ENCODE measurements around the gene MTFR1L. TPM values are rescaled to one million over a fixed set of nuclear protein-coding genes. Genes with fewer than 3 reads are reported as not detected.

The MTFR1L gene
- total RNA-seq, 2 donors from 2014 or later: 42.6 to 43.9 TPM

DNA sequence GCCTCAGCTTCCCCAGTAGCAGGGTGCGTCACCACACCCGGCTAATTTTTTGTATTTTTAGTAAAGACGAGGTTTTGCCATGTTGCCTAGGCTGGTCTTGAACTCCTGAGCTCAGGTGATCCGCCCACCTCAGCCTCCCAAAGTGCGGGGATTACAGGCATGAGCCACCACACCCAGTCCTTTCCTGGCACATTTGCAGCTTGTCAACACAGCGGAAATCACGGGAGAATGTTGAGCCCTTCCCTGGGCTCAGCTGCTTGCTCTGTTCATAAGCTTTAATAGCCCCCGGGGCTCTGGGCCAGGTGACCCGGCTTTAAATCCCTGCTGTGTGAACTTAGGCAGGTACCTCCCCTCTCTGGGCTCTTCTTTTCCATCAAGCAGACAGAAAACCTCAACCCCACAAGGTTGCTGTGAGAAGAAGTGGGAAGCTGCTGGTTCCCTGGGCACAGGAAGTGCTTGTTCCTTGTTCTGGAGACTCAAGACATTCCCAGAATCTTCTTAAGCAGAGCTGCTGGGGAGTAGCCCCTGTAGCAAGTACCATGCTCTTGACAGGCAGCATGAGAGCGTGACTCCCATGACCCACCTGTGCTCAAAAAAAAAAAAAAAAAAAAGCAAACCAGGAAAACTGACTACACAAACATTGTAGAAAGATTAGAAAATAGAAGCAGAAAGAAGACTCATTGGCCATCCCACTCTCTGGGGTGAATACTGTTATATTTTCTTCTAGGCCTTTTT is 34.3 kb upstream of the MTFR1L start:
- DNase-seq (ENCODE audit: low spot score in 2 of 2) (no peak), ATAC-seq (no peak)
- Mint-ChIP-seq H3K36me3 (peaks cover 0 to 4% of the 10 kb centered on the region in 2 donors), H3K9me3 (no peaks in the 10 kb centered on the region), H3K27ac (no peak overlapping the region)

- ATAC-seq: peak; percentile 40 to 44
- peak overlapping the region in 1 of 2 donors; percentile 61 for H3K27ac Mint-ChIP-seq
- H3K9me3 Mint-ChIP-seq: no peaks in the 10 kb centered on the region
- H3K36me3 Mint-ChIP-seq: peaks cover 0 to 4% of the 10 kb centered on the region in 2 donors
- no peak for DNase-seq (ENCODE audit: low spot score in 2 of 2)
These were observed 32.6 kb upstream of the MTFR1L start for GRCh38 chr1:25786887-25787759.

- DNase-seq (ENCODE audit: low spot score in 2 of 2) (no peak), ATAC-seq (no peak)
- Mint-ChIP-seq H3K27ac (no peak overlapping the region), H3K9me3 (no peaks in the 10 kb centered on the region), H3K36me3 (peaks cover 0 to 4% of the 10 kb centered on the region in 2 donors)
These were observed 32.0 kb upstream of the MTFR1L start for GRCh38 chr1:25787760-25788166.

GRCh38 chr1:25790472-25790871 is 29.3 kb upstream of the MTFR1L start:
- H3K9me3 Mint-ChIP-seq: peaks cover 0 to 5% of the 10 kb centered on the region in 2 donors
- H3K27ac Mint-ChIP-seq: peak overlapping the region in 1 of 2 donors; percentile 92
- H3K36me3 Mint-ChIP-seq: peaks cover 0 to 8% of the 10 kb centered on the region in 2 donors
- no peak for DNase-seq (ENCODE audit: low spot score in 2 of 2)
- ATAC-seq: no peak

- H3K27ac Mint-ChIP-seq: no peak overlapping the region
- peaks cover 0 to 8% of the 10 kb centered on the region in 2 donors for H3K36me3 Mint-ChIP-seq
- ATAC-seq: no peak
These were observed 27.6 kb upstream of the MTFR1L start for GRCh38 chr1:25792115-25792514.

DNA sequence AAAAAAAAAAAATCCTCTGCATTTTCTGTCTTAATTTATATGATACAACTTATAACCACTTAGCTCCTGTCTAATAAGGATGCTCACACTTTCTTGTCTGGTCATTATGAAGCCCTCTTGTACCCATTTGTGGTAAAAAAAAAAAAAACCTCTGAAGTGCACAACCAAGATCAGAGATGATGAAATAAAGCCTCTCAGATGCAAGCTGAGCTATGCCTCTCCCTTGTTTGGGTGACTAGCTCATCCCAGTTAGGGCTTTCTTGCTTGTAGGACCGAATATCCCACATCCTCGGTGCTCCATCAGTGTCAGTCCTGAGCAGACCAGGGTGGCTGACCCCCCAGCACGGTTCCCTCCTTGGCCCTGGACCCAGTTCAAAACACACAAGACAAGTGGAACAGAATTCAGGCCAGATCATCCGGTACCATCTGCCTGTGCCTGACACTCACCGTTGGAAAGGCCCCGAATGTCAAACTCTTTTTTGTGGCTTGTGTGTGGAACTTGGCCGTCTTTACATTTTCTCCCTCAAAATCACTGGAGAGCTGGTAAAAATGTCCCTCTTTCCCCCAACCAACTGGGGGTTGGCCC is 26.1 kb upstream of the MTFR1L start:
- ATAC-seq (no peak), DNase-seq (ENCODE audit: low spot score in 2 of 2) (no peak)
- Mint-ChIP-seq H3K9me3 (peaks cover 0 to 5% of the 10 kb centered on the region in 2 donors), H3K36me3 (peaks cover 0 to 8% of the 10 kb centered on the region in 2 donors), H3K27ac (no peak overlapping the region)

More at GRCh38 chr1:25792115-25792514, 27.6 kb upstream of the MTFR1L start:
- DNase-seq (ENCODE audit: low spot score in 2 of 2): no peak
- H3K9me3 Mint-ChIP-seq: peaks cover 0 to 5% of the 10 kb centered on the region in 2 donors

DNA sequence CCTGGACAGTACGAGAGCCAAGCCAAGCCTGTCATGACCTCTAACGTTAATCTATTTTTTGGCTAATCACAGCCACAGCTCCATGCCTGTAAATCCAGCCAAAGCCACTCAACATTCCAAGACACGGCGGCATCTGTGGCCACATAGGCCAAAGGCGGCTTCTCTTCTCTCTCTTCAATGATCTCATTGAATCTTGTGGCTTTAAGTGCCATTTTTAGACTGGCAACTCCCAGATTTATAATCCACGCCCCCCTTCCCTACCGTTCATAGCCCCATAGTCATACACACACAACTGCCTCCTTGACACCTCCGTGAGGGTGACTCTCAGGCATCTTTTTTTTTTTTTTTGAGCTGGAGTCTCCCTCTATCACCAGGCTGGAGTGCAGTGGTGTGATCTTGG is 25.4 kb upstream of the MTFR1L start:
- no peak for ATAC-seq
- Mint-ChIP-seq H3K9me3 (peaks cover 0 to 5% of the 10 kb centered on the region in 2 donors), H3K36me3 (peaks cover 0 to 8% of the 10 kb centered on the region in 2 donors), H3K27ac (no peak overlapping the region)
- DNase-seq (ENCODE audit: low spot score in 2 of 2): no peak

- DNase-seq (ENCODE audit: low spot score in 2 of 2) (no peak), ATAC-seq (no peak)
- Mint-ChIP-seq H3K36me3 (peaks cover 0 to 8% of the 10 kb centered on the region in 2 donors), H3K27ac (no peak overlapping the region), H3K9me3 (peaks cover 0 to 5% of the 10 kb centered on the region in 2 donors)
These were observed 24.5 kb upstream of the MTFR1L start for GRCh38 chr1:25795211-25795610.

GRCh38 chr1:25795946-25796810 is 23.6 kb upstream of the MTFR1L start:
- ATAC-seq: peak; percentile 78
- Mint-ChIP-seq H3K27ac (peak overlapping the region; percentile 74 to 85), H3K36me3 (peaks cover 0 to 16% of the 10 kb centered on the region in 2 donors), H3K9me3 (peaks cover 0 to 5% of the 10 kb centered on the region in 2 donors)
- DNase-seq (ENCODE audit: low spot score in 2 of 2): peak in 1 of 2 donors; percentile 51

DNA sequence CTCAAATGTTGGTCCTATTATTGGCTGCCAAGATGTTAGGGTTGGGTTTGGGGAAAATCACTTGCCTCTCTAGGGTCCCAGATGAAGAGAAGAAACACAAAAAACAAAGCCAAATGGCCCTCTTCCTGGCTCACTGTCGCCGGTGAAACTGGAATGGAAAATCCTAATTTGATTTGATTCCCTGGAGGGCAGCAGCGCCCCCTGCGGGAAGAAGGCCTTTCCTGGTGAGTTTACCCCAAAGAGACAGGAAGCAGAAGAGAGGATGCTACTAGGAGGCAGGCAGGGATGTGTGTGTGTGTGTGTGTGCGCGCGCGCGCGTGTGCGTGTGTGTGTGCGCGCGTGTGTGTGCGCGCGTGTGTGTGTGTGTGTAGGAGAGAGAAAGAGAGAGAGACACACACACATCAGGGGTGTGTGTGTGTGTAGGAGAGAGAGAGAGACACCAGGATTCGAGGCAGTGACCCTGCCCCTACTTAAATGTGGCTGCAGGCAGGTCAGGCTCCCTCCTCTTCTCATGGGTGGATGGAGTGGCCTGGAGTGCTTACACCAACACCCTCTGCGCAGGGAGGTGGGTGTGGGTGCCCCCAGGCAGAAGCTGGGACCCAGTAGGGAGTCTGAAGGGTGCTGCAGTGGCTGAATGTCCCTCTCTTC is 22.8 kb upstream of the MTFR1L start:
- DNase-seq (ENCODE audit: low spot score in 2 of 2) (peak; percentile 82 to 88), ATAC-seq (peak; percentile 46 to 52)
- H3K36me3 Mint-ChIP-seq: peaks cover 0 to 20% of the 10 kb centered on the region in 2 donors
- peak overlapping the region; percentile 74 to 85 for H3K27ac Mint-ChIP-seq
- peaks cover 0 to 5% of the 10 kb centered on the region in 2 donors for H3K9me3 Mint-ChIP-seq

DNA sequence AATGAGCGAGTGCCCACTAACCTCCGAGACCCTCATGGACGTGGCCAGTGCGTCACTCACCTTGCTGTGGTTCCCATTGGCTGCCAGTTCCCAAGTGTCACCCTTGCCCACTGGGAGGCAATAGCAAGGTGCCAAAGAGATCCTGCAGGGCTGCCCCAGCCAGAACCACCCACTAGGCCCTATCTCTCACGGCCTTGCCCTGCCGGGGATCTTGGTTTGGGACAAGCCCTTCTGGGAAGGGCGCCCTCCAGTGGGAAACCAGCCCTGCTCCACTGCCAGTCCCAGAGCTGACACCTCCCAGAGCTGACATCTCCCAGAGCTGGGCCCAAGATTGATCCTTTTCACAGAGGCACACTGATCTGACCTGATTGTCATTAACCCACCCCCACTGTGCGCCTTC is 21.8 kb upstream of the MTFR1L start:
- peak overlapping the region in 1 of 2 donors; percentile 74 for H3K27ac Mint-ChIP-seq
- ATAC-seq: no peak
- peak in 1 of 2 donors; percentile 53 for DNase-seq (ENCODE audit: low spot score in 2 of 2)
- H3K36me3 Mint-ChIP-seq: peaks cover 0 to 24% of the 10 kb centered on the region in 2 donors
- H3K9me3 Mint-ChIP-seq: peaks cover 0 to 5% of the 10 kb centered on the region in 2 donors

DNA sequence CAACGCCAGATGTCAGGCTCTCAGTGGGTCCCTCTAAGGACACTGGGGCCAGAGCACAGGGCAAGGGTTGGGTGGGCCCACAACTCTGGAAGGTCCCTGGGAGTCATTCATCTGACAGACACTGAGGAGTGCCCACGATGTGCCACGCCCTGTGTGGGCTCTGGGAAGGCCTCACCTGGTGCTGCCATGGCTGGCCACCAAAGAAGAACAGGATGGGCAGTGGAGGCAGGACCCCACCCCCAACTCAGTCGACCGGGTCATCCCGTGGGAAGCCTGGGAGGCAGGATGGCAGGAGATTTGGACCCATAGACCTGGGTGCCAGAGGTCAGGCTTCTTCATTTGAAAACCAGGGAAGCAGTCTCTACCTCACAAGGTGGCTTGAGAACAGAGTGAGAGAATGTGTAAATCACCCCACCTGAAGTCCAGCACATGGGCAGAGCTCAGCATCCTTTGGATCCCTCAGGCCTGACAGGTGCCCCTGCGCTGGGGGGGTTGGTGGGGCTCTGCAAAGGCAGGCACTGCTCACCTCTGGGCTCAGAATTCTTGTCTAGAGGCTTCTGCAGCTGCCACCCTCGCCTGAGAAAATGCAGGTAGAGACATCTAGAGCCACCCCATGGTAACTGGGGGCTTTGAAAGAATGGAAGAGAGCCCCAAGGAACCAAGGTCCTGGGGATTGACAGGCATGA is 20.9 kb upstream of the MTFR1L start:
- no peak for DNase-seq (ENCODE audit: low spot score in 2 of 2)
- no peak overlapping the region for H3K27ac Mint-ChIP-seq

GRCh38 chr1:25799352-25799934 is 20.3 kb upstream of the MTFR1L start:
- ATAC-seq (no peak), DNase-seq (ENCODE audit: low spot score in 2 of 2) (no peak)
- Mint-ChIP-seq H3K9me3 (peaks cover 0 to 5% of the 10 kb centered on the region in 2 donors), H3K27ac (peak overlapping the region in 1 of 2 donors; percentile 46), H3K36me3 (peaks cover 0 to 24% of the 10 kb centered on the region in 2 donors)

More for the DNA sequence above, 20.9 kb upstream of the MTFR1L start:
- Mint-ChIP-seq H3K36me3 (peaks cover 0 to 24% of the 10 kb centered on the region in 2 donors), H3K9me3 (peaks cover 0 to 5% of the 10 kb centered on the region in 2 donors)
- no peak for ATAC-seq

DNA sequence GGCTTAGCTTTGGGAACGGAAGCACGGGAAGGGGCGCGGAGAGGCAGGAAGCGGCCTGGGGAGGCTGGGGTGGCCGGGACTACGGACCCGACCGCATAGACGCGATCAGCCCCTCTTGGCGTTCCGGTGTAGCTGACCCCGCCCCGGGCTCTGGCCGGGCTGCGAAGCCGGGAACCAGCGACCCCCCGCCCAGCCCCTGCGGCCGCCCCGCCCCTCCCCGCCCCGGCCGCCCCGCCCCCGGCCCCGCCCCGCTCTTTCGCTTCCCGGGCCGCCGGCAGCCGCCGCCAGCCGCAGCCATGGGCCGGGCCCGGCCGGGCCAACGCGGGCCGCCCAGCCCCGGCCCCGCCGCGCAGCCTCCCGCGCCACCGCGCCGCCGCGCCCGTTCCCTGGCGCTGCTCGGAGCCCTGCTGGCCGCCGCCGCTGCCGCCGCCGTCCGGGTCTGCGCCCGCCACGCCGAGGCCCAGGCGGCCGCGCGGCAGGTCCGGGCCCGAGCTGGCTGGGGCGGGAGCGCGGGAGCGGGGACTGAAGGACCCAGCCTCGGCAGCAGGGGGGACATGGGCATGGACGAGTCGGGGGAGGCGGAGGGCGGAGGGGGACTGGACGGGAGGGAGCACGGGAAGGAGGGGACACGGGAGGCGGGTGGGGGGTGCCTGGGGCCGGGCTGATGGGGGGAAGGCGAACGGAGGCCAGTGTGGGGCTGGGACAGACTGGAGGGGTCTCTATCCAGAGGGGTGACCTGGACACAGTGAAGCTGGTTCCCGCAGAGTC is 19.6 kb upstream of the MTFR1L start, which contains the start of gene SELENON:
Gene SELENON, plus strand, starts transcription at position 259 of the 768 bp plus-strand sequence. Its CDS starts 38 bp downstream, at position 297.
- DNase-seq (ENCODE audit: low spot score in 2 of 2): no peak
- Mint-ChIP-seq H3K9me3 (peaks cover 0 to 2% of the 10 kb centered on the region in 2 donors), H3K27ac (peak within 1 kb of the TSS; percentile 64 to 84), H3K36me3 (peaks cover 0 to 19% of the 10 kb centered on the region in 2 donors)
- ATAC-seq: peak; percentile 17 to 32

Data from activated naive CD4-positive, alpha-beta T cell treated with anti-CD3 and anti-CD28 coated beads, Interleukin-2, amount 50 U/mL, for 72 hours (primary cell).